ENCODE measurements around the gene FLRT1. TPM values are rescaled to one million over a fixed set of nuclear protein-coding genes. Genes with fewer than 3 reads are reported as not detected.

The FLRT1 gene
- total RNA-seq, 4 donors from 2014 or later = not detected

DNA sequence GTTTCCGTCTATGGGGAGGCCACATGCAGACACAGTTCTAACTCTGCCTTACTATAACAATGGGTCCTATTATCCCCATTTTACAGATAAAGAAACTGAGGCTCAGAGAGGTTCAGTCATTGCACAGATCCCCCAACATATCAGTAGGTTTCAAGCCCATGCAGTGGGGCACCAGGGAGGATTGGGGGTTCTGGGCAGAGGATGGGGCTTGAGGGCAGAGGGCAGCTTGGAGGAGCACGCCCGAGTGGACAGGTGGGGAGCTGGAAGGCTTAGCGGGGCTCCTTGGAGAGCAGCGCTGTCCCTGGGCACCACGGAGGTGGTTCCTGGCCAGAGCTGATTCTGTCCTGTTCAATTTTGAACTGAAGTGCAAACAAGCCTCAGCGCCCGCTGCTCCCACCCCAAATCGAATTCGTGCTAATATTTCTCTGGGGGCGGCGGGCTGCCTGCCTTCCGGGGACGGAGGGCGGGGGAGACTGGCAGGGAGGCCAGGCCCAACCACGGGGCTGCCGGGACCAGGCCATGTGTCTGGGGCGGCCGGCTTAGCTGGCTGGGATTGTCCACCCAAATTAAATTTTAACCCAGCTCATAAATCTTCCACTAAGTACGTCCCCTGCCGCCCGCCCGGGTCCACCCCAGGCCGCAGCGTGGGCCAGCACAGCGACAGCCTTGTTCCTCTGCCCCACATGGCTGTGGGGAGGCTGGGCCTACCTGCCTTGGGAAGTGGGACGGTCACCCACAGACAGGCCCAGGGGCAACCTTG, 49.4 kb downstream of the FLRT1 start:
- no peaks in the 10 kb centered on the region for H3K27me3 ChIP-seq
- H3K27ac ChIP-seq = no peak overlapping the region
- H3K4me1 ChIP-seq = peaks cover 28% of the 10 kb centered on the region
- H3K9me3 ChIP-seq = no peaks in the 10 kb centered on the region
- H3K36me3 ChIP-seq = no peaks in the 10 kb centered on the region
- no peak overlapping the region for H3K4me3 ChIP-seq
- TF ChIP-seq EP300 (IDR thresholded peaks at IDR 0.05) = no peak
- no peak for TF ChIP-seq POLR2AphosphoS5 (IDR thresholded peaks at IDR 0.05)
- TF ChIP-seq POLR2A (IDR thresholded peaks at IDR 0.05) = no peak
- TF ChIP-seq, protein P1, sequence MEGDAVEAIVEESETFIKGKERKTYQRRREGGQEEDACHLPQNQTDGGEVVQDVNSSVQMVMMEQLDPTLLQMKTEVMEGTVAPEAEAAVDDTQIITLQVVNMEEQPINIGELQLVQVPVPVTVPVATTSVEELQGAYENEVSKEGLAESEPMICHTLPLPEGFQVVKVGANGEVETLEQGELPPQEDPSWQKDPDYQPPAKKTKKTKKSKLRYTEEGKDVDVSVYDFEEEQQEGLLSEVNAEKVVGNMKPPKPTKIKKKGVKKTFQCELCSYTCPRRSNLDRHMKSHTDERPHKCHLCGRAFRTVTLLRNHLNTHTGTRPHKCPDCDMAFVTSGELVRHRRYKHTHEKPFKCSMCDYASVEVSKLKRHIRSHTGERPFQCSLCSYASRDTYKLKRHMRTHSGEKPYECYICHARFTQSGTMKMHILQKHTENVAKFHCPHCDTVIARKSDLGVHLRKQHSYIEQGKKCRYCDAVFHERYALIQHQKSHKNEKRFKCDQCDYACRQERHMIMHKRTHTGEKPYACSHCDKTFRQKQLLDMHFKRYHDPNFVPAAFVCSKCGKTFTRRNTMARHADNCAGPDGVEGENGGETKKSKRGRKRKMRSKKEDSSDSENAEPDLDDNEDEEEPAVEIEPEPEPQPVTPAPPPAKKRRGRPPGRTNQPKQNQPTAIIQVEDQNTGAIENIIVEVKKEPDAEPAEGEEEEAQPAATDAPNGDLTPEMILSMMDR (IDR thresholded peaks at IDR 0.05) = no peak
- 81% methylated on average over 19 of the region's 27 CpGs for WGBS
- no peak for DNase-seq (ENCODE audit: low spot score in 2 of 2)

Other genes with a start within 250 kb of the FLRT1 start
- gene SPINDOC, start 222.5 kb upstream of the FLRT1 start, total RNA-seq = 1 to 10 TPM; 3.9 to 9.4 (median 6.3) TPM
- 10 to 100 TPM; 66.3 to 78.7 (median 71.8) TPM for gene MARK2, start 196.8 kb upstream of the FLRT1 start, total RNA-seq
- gene RCOR2, start 118.8 kb upstream of the FLRT1 start, total RNA-seq = under 1 TPM in 2 of 4 donors, not detected in 2; 0.21 to 0.34 TPM
- gene NAA40, start 96.9 kb upstream of the FLRT1 start, total RNA-seq = 10 to 100 TPM in 1 of 4 donors, 1 to 10 TPM in 3; 5.4 to 19.2 (median 8.2) TPM
- 100 to 1,000 TPM; 352 to 718 (median 708) TPM for gene COX8A, start 61.3 kb upstream of the FLRT1 start, total RNA-seq
- 100 to 1,000 TPM in 1 of 4 donors, 10 to 100 TPM in 3; 78.4 to 117 (median 93.5) TPM for gene OTUB1, start 49.5 kb upstream of the FLRT1 start, total RNA-seq
- gene MACROD1, start 130.2 kb downstream of the FLRT1 start, total RNA-seq = 10 to 100 TPM; 29.2 to 64.6 (median 46.2) TPM
- 10 to 100 TPM; 47.1 to 93.9 (median 87.4) TPM for gene STIP1, start 150.2 kb downstream of the FLRT1 start, total RNA-seq
- 10 to 100 TPM in 2 of 4 donors, 1 to 10 TPM in 2; 4.7 to 22.2 (median 8.2) TPM for gene FERMT3, start 170.8 kb downstream of the FLRT1 start, total RNA-seq
- gene TRPT1, start 190.3 kb downstream of the FLRT1 start, total RNA-seq = 10 to 100 TPM; 48.4 to 62.2 (median 52.8) TPM
- gene NUDT22, start 190.3 kb downstream of the FLRT1 start, total RNA-seq = 10 to 100 TPM; 44.5 to 66.1 (median 54.4) TPM
- gene DNAJC4, start 194.6 kb downstream of the FLRT1 start, total RNA-seq = 10 to 100 TPM; 26.9 to 55.1 (median 37.3) TPM
- 10 to 100 TPM; 56.1 to 75.0 (median 65.5) TPM for gene VEGFB, start 198.7 kb downstream of the FLRT1 start, total RNA-seq
- 10 to 100 TPM; 43.9 to 64.7 (median 53.4) TPM for gene FKBP2, start 205.2 kb downstream of the FLRT1 start, total RNA-seq
- gene PPP1R14B, start 211.0 kb downstream of the FLRT1 start, total RNA-seq = 100 to 1,000 TPM; 127 to 220 (median 158) TPM
- gene PLCB3, start 215.6 kb downstream of the FLRT1 start, total RNA-seq = 10 to 100 TPM; 33.3 to 46.9 (median 36.3) TPM
- gene BAD, start 248.7 kb downstream of the FLRT1 start, total RNA-seq = 10 to 100 TPM; 57.1 to 71.9 (median 64.4) TPM
- 10 to 100 TPM; 17.8 to 30.0 (median 19.7) TPM for gene GPR137, start 249.9 kb downstream of the FLRT1 start, total RNA-seq